ENCODE measurements around the gene HLA-DPB1.

Gene HLA-DPB1

DNA sequence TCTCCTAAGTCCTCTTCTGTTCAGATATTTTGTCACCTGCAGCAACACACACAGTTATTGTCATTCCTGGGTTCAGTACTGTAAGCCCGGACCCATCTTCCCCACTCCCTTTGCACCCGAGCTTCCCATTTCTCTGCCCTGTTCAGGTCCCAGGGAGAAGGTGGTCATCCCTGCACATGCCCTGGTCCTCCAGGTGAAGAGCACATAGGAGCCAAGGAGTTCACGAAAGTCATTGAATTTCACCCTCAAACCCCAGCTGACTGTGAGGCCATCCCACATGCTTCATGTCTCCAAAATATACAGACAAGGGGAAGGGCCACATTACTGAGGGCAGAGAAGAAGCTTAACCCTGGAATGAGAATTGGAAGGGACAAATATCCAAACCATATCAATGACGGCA, 10.5 kb upstream of the HLA-DPB1 start:
- Histone ChIP-seq H3K27me3 (ENCODE audit: control insufficient read depth in 1 of 2, insufficient read depth in 1 of 2, low read length in 2 of 2) (peaks cover 0 to 6% of the 10 kb centered on the region in 2 experiments), H2BK12ac (ENCODE audit: low read length in 2 of 2) (no peak overlapping the region), H3K4me1 (ENCODE audit: control insufficient read depth, insufficient read depth, low read depth, low read length) (no peaks in the 10 kb centered on the region), H4K8ac (ENCODE audit: low read length) (no peak overlapping the region), H3K14ac (ENCODE audit: low read length in 2 of 2) (no peak overlapping the region), H3K79me1 (replicated peaks; ENCODE audit: low read length, poor library complexity, severe bottlenecking) (no peaks in the 10 kb centered on the region), H3K36me3 (ENCODE audit: control insufficient read depth in 1 of 2, insufficient read depth in 2 of 2, low read depth in 1 of 2, low read length in 2 of 2) (peaks cover 0 to 43% of the 10 kb centered on the region in 2 experiments), H4K91ac (ENCODE audit: low read length) (no peak overlapping the region), H3K4me3 (ENCODE audit: insufficient read depth in 1 of 2, low read depth in 1 of 2, low read length in 2 of 2) (no peak overlapping the region), H3K4me2 (ENCODE audit: low read length, poor library complexity, severe bottlenecking) (no peak overlapping the region), H3K27ac (ENCODE audit: low read length, poor library complexity, severe bottlenecking) (no peak overlapping the region), H2BK5ac (ENCODE audit: low read depth, low read length, poor library complexity, severe bottlenecking) (no peak overlapping the region), H2AK5ac (ENCODE audit: low read length, severe bottlenecking) (no peak overlapping the region), H3K4ac (ENCODE audit: low read depth in 1 of 2, low read length in 2 of 2) (no peak overlapping the region), H2AFZ (ENCODE audit: low read depth, low read length) (no peak overlapping the region), H3K23ac (ENCODE audit: low read length in 2 of 2) (no peak overlapping the region), H3K18ac (ENCODE audit: low read depth in 1 of 2, low read length in 2 of 2) (no peak overlapping the region), H2BK15ac (ENCODE audit: low read depth, poor library complexity, severe bottlenecking) (no peak overlapping the region), H3K9ac (ENCODE audit: low read length) (no peak overlapping the region), H3K9me3 (ENCODE audit: control insufficient read depth, low read length) (no peaks in the 10 kb centered on the region), H2BK120ac (ENCODE audit: low read depth, low read length) (no peak overlapping the region)
- no peak for DNase-seq
- 84% methylated on average over 4 of the region's 4 CpGs for WGBS

GRCh38 chr6:33066917-33067521, 8.8 kb upstream of the HLA-DPB1 start:
- Histone ChIP-seq H2BK15ac (ENCODE audit: low read depth, poor library complexity, severe bottlenecking) (no peak overlapping the region), H3K27ac (ENCODE audit: low read length, poor library complexity, severe bottlenecking) (no peak overlapping the region), H4K8ac (ENCODE audit: low read length) (no peak overlapping the region), H3K27me3 (ENCODE audit: control insufficient read depth in 1 of 2, insufficient read depth in 1 of 2, low read length in 2 of 2) (peaks cover 0 to 7% of the 10 kb centered on the region in 2 experiments), H3K9ac (ENCODE audit: low read length) (no peak overlapping the region), H2BK120ac (ENCODE audit: low read depth, low read length) (no peak overlapping the region), H3K36me3 (ENCODE audit: control insufficient read depth in 1 of 2, insufficient read depth in 2 of 2, low read depth in 1 of 2, low read length in 2 of 2) (peaks cover 0 to 49% of the 10 kb centered on the region in 2 experiments), H3K79me1 (replicated peaks; ENCODE audit: low read length, poor library complexity, severe bottlenecking) (no peaks in the 10 kb centered on the region), H2BK5ac (ENCODE audit: low read depth, low read length, poor library complexity, severe bottlenecking) (no peak overlapping the region), H3K23ac (ENCODE audit: low read length in 2 of 2) (no peak overlapping the region), H3K4ac (ENCODE audit: low read depth in 1 of 2, low read length in 2 of 2) (no peak overlapping the region), H2AK5ac (ENCODE audit: low read length, severe bottlenecking) (no peak overlapping the region), H3K4me2 (ENCODE audit: low read length, poor library complexity, severe bottlenecking) (no peak overlapping the region), H3K9me3 (ENCODE audit: control insufficient read depth, low read length) (no peaks in the 10 kb centered on the region), H3K4me1 (ENCODE audit: control insufficient read depth, insufficient read depth, low read depth, low read length) (no peaks in the 10 kb centered on the region), H4K91ac (ENCODE audit: low read length) (no peak overlapping the region), H3K4me3 (ENCODE audit: insufficient read depth in 1 of 2, low read depth in 1 of 2, low read length in 2 of 2) (no peak overlapping the region), H3K18ac (ENCODE audit: low read depth in 1 of 2, low read length in 2 of 2) (no peak overlapping the region), H2AFZ (ENCODE audit: low read depth, low read length) (no peak overlapping the region), H2BK12ac (ENCODE audit: low read length in 2 of 2) (no peak overlapping the region), H3K14ac (ENCODE audit: low read length in 2 of 2) (no peak overlapping the region)
- WGBS = 100% methylated on average over 3 of the region's 3 CpGs
- DNase-seq = no peak

GRCh38 chr6:33069021-33069738, 6.6 kb upstream of the HLA-DPB1 start:
- Histone ChIP-seq H2BK15ac (ENCODE audit: low read depth, poor library complexity, severe bottlenecking) (no peak overlapping the region), H3K27ac (ENCODE audit: low read length, poor library complexity, severe bottlenecking) (no peak overlapping the region), H4K91ac (ENCODE audit: low read length) (no peak overlapping the region), H2BK5ac (ENCODE audit: low read depth, low read length, poor library complexity, severe bottlenecking) (no peak overlapping the region), H3K9ac (ENCODE audit: low read length) (no peak overlapping the region), H3K18ac (ENCODE audit: low read depth in 1 of 2, low read length in 2 of 2) (no peak overlapping the region), H3K36me3 (ENCODE audit: control insufficient read depth in 1 of 2, insufficient read depth in 2 of 2, low read depth in 1 of 2, low read length in 2 of 2) (peaks cover 0 to 49% of the 10 kb centered on the region in 2 experiments), H3K4me2 (ENCODE audit: low read length, poor library complexity, severe bottlenecking) (no peak overlapping the region), H4K8ac (ENCODE audit: low read length) (no peak overlapping the region), H3K23ac (ENCODE audit: low read length in 2 of 2) (no peak overlapping the region), H3K4ac (ENCODE audit: low read depth in 1 of 2, low read length in 2 of 2) (no peak overlapping the region), H3K4me1 (ENCODE audit: control insufficient read depth, insufficient read depth, low read depth, low read length) (no peaks in the 10 kb centered on the region), H2BK12ac (ENCODE audit: low read length in 2 of 2) (no peak overlapping the region), H2BK120ac (ENCODE audit: low read depth, low read length) (no peak overlapping the region), H3K4me3 (ENCODE audit: insufficient read depth in 1 of 2, low read depth in 1 of 2, low read length in 2 of 2) (no peak overlapping the region), H3K27me3 (ENCODE audit: control insufficient read depth in 1 of 2, insufficient read depth in 1 of 2, low read length in 2 of 2) (peaks cover 0 to 9% of the 10 kb centered on the region in 2 experiments), H3K79me1 (replicated peaks; ENCODE audit: low read length, poor library complexity, severe bottlenecking) (no peaks in the 10 kb centered on the region), H3K14ac (ENCODE audit: low read length in 2 of 2) (no peak overlapping the region), H2AK5ac (ENCODE audit: low read length, severe bottlenecking) (no peak overlapping the region), H3K9me3 (ENCODE audit: control insufficient read depth, low read length) (no peaks in the 10 kb centered on the region), H2AFZ (ENCODE audit: low read depth, low read length) (no peak overlapping the region)
- DNase-seq = no peak
- WGBS = 90% methylated on average over 9 of the region's 10 CpGs

GRCh38 chr6:33070909-33071308, 4.9 kb upstream of the HLA-DPB1 start:
- Histone ChIP-seq H4K91ac (ENCODE audit: low read length) (no peak overlapping the region), H3K18ac (ENCODE audit: low read depth in 1 of 2, low read length in 2 of 2) (no peak overlapping the region), H3K23ac (ENCODE audit: low read length in 2 of 2) (no peak overlapping the region), H3K9ac (ENCODE audit: low read length) (no peak overlapping the region), H3K4me1 (ENCODE audit: control insufficient read depth, insufficient read depth, low read depth, low read length) (no peaks in the 10 kb centered on the region), H3K9me3 (ENCODE audit: control insufficient read depth, low read length) (no peaks in the 10 kb centered on the region), H3K4ac (ENCODE audit: low read depth in 1 of 2, low read length in 2 of 2) (no peak overlapping the region), H3K36me3 (ENCODE audit: control insufficient read depth in 1 of 2, insufficient read depth in 2 of 2, low read depth in 1 of 2, low read length in 2 of 2) (peaks cover 0 to 49% of the 10 kb centered on the region in 2 experiments), H3K4me2 (ENCODE audit: low read length, poor library complexity, severe bottlenecking) (no peak overlapping the region), H2BK15ac (ENCODE audit: low read depth, poor library complexity, severe bottlenecking) (no peak overlapping the region), H3K79me1 (replicated peaks; ENCODE audit: low read length, poor library complexity, severe bottlenecking) (no peaks in the 10 kb centered on the region), H2AK5ac (ENCODE audit: low read length, severe bottlenecking) (no peak overlapping the region), H2BK120ac (ENCODE audit: low read depth, low read length) (no peak overlapping the region), H2BK12ac (ENCODE audit: low read length in 2 of 2) (no peak overlapping the region), H2AFZ (ENCODE audit: low read depth, low read length) (no peak overlapping the region), H3K27me3 (ENCODE audit: control insufficient read depth in 1 of 2, insufficient read depth in 1 of 2, low read length in 2 of 2) (peaks cover 0 to 3% of the 10 kb centered on the region in 2 experiments), H4K8ac (ENCODE audit: low read length) (no peak overlapping the region), H3K27ac (ENCODE audit: low read length, poor library complexity, severe bottlenecking) (no peak overlapping the region), H3K4me3 (ENCODE audit: insufficient read depth in 1 of 2, low read depth in 1 of 2, low read length in 2 of 2) (no peak overlapping the region), H3K14ac (ENCODE audit: low read length in 2 of 2) (no peak overlapping the region), H2BK5ac (ENCODE audit: low read depth, low read length, poor library complexity, severe bottlenecking) (no peak overlapping the region)
- DNase-seq = no peak
- 86% methylated on average over 1 of the region's 2 CpGs for WGBS

All from mesenchymal stem cell (in vitro differentiated cells and primary cell).